HG03460 (cell line): ENCODE measurements around the gene PBX1.

Experiments used
- ATAC-seq: cut with Tn5 transposase; IDR thresholded peaks from one replicate; pipeline ENCODE4 v1.9.1; 2021; ENCODE audit not compliant: unreplicated experiment

The PBX1 gene

GRCh38 chr1:164753521-164754077, 194.6 kb downstream of the PBX1 start:
- no peak for ATAC-seq

- ATAC-seq, result no peak
These were observed 195.2 kb downstream of the PBX1 start for GRCh38 chr1:164754088-164754600.

GRCh38 chr1:164755690-164756089, 196.7 kb downstream of the PBX1 start:
- no peak for ATAC-seq

- ATAC-seq, result no peak
These were observed 197.8 kb downstream of the PBX1 start for GRCh38 chr1:164756741-164757140.

GRCh38 chr1:164757625-164758024, 198.6 kb downstream of the PBX1 start:
- no peak for ATAC-seq

GRCh38 chr1:164759144-164759920, 200.3 kb downstream of the PBX1 start:
- ATAC-seq, result no peak

- ATAC-seq, result no peak
These were observed 201.0 kb downstream of the PBX1 start for GRCh38 chr1:164759979-164760469.

GRCh38 chr1:164760569-164760968, 201.6 kb downstream of the PBX1 start:
- ATAC-seq, result no peak

GRCh38 chr1:164761009-164761408, 202.0 kb downstream of the PBX1 start:
- no peak for ATAC-seq

GRCh38 chr1:164763098-164763497, 204.1 kb downstream of the PBX1 start:
- ATAC-seq, result no peak

- ATAC-seq, result no peak
These were observed 205.3 kb downstream of the PBX1 start for GRCh38 chr1:164764333-164764732.

- no peak for ATAC-seq
These were observed 206.6 kb downstream of the PBX1 start for GRCh38 chr1:164765557-164765956.

- no peak for ATAC-seq
These were observed 207.2 kb downstream of the PBX1 start for GRCh38 chr1:164765992-164766720.

- no peak for ATAC-seq
These were observed 208.9 kb downstream of the PBX1 start for GRCh38 chr1:164767752-164768402.

- ATAC-seq, result no peak
These were observed 209.6 kb downstream of the PBX1 start for GRCh38 chr1:164768619-164769018.

- no peak for ATAC-seq
These were observed 210.6 kb downstream of the PBX1 start for GRCh38 chr1:164769486-164770130.

GRCh38 chr1:164770131-164770529, 211.1 kb downstream of the PBX1 start:
- ATAC-seq, result no peak

- no peak for ATAC-seq
These were observed 212.1 kb downstream of the PBX1 start for GRCh38 chr1:164771041-164771618.

- no peak for ATAC-seq
These were observed 212.8 kb downstream of the PBX1 start for GRCh38 chr1:164771619-164772361.

- ATAC-seq, result no peak
These were observed 213.7 kb downstream of the PBX1 start for GRCh38 chr1:164772635-164773034.
